NCI-H1694 (cell line): ENCODE data around the gene PROM1.

Experiments
- DNase-seq: peaks from one replicate; lab custom pipeline; 2025; lab: John Stamatoyannopoulos, UW

The PROM1 gene, protein sequence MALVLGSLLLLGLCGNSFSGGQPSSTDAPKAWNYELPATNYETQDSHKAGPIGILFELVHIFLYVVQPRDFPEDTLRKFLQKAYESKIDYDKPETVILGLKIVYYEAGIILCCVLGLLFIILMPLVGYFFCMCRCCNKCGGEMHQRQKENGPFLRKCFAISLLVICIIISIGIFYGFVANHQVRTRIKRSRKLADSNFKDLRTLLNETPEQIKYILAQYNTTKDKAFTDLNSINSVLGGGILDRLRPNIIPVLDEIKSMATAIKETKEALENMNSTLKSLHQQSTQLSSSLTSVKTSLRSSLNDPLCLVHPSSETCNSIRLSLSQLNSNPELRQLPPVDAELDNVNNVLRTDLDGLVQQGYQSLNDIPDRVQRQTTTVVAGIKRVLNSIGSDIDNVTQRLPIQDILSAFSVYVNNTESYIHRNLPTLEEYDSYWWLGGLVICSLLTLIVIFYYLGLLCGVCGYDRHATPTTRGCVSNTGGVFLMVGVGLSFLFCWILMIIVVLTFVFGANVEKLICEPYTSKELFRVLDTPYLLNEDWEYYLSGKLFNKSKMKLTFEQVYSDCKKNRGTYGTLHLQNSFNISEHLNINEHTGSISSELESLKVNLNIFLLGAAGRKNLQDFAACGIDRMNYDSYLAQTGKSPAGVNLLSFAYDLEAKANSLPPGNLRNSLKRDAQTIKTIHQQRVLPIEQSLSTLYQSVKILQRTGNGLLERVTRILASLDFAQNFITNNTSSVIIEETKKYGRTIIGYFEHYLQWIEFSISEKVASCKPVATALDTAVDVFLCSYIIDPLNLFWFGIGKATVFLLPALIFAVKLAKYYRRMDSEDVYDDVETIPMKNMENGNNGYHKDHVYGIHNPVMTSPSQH

DNA sequence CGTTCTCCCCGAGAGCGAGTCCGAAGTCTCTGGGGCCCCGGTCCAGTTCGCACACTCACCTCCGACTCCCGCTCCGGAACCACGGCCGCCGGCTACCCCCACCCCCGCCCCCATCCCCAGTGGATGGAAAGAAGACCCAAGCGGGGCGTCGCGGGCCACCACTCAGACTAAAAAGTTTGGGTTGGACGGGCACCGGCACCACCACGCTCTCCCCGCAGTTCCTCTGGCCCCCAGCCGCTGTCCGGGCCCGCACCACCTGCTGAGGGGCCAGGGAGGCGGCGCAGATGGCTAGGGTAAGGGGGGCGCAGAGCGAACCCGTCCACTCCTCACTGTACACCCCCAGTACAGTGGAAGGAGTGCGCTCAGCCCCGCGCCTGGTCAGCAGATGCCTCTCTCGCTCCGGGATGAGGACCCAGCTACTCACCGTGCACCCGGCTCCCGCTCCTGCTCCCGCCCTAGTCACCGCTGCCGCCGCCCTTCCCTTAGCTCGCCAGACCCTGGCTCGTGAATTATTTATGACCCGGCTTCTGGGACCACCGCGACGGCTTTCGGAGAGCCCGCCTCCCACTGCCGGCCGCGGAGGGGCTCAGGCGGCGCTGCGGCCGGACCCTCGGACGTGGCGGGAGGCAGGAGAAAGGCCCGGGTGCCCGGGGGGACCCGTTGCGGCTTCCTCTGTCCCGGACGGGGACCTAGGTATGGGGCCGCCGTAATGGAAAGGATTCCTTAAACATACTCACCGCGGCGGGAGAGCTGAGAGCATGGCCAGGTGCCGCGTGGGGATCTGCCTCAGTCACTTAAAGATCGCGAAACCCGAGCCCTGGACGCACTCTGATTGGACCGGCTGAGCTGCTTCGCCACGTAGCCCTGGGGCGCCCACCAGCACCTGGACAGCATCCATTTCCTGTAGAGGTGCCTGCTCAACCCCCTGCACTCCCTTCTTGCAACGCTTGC, at the start of gene PROM1:
PROM1 (minus strand) TSS at position 783 of the 951 bp plus-strand sequence. CDS start 8,117 bp downstream, outside the sequence.
- no peak for DNase-seq

DNA sequence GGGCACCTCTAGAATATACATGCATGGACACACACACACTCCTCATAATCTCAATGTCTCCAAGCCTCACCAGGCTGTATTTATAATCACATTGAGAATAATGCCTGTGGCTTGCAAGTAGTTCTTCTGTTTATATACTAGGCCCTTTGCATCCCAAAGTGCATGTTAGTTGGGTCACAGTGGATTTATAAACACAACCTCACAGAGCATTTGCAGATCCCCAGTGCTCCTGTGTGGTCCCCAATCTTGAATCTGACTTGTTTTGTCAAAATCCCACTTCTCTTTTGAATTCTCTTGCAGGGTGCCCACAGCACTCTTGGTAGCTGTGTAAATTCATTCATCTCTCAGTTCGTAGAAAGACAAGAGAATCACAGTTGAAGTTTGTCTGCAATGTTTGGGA, 49.6 kb upstream of the PROM1 start:
- no peak for DNase-seq

GRCh38 chr4:16131293-16131692, 47.5 kb upstream of the PROM1 start:
- no peak for DNase-seq

GRCh38 chr4:16129336-16129735, 45.5 kb upstream of the PROM1 start:
- no peak for DNase-seq

DNA sequence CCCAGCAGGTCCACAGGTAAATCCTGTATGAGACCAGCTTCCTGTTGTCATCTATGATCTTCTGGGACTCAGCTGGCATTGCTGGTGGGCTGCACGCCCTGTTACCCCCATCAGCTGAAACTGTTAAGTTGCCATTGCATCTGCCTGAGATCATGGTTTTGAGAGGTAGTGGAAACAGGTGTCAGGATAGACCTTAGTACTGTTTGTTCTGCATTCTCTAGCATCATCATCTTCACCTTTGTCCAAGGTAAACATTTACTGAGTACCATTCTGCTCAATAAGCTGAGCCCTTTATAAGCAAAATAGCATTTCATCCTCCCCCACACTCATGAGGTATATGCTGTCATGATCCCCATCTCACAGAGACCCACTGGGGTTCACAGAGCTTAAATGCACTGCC, 42.9 kb upstream of the PROM1 start:
- no peak for DNase-seq

GRCh38 chr4:16125571-16126445, 42.0 kb upstream of the PROM1 start:
- no peak for DNase-seq

DNA sequence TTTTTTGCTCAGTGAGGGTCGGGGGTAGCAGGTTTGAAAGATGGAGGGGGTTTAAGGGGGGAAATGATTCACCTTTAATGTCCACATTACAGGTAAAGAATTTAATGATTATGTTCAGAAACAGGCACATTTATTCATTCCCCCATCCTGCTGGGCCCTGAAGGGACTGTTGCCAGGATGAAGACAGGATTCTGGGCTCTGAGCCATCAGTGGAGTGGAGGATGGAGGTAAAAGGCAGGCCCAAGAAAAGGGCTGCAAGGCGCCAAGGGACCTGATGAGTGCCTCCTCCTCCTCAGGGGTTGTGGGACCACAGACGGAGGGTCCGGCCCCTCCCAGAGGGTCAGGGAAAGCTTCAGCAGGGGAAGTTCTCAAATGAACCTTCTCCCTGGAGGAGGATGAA, 40.4 kb upstream of the PROM1 start:
- DNase-seq, result no peak

DNA sequence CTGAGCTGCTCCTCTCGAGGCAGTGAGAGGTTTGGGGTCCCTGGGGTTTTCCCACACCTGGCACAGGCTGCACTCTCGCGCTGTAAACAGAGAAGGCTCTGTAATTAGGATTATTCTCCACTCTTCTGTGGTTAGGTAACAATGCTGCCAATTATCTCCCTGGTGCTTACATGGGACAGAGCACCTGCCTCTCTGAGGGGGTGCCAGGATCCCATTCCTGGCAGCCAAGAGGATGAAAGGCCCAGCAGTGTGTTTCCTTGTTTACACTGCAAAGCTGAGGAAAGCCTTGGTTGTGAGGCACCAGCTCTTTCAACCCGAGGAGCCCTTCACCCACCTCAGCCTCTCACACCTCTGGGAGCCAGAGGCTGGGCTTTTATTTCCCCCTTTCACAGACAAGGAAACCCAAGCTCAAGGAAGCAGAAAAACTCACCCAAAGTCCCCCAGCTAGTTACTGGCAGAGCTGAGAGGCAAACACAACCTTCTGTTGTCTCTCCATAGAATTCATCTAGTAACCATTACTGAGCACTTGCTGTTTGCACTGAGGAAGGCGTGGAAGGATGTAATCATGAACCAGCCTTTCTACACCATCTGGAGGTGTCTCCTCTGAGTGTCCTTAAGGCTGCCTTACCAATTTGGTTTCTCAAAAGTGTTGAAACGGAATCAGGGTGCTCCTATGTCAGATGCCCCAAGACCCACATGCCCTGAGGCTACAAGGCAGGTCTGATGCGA, 39.7 kb upstream of the PROM1 start:
- no peak for DNase-seq

- DNase-seq, result no peak
Observed at GRCh38 chr4:16122784-16123183, 39.0 kb upstream of the PROM1 start.

DNA sequence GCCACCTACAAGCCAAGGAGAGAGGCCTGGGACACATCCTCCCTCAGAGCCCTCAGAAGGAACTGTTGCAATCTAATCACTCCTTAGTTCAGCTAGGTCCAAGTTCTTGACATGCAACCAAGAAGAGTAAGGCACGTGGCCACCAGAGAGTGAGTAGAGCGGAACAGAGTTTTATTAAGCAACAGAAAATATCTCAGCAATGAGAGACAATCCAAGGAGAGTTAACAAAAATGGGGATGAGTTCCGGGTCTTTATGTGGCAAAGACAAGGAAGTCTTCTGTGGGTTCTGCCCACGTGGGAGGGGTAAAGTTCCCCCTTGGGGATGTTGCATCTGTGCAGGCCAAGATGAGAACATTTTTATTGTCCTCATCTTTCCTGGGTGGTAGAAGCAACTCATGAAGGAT, 38.5 kb upstream of the PROM1 start:
- DNase-seq, result no peak

DNA sequence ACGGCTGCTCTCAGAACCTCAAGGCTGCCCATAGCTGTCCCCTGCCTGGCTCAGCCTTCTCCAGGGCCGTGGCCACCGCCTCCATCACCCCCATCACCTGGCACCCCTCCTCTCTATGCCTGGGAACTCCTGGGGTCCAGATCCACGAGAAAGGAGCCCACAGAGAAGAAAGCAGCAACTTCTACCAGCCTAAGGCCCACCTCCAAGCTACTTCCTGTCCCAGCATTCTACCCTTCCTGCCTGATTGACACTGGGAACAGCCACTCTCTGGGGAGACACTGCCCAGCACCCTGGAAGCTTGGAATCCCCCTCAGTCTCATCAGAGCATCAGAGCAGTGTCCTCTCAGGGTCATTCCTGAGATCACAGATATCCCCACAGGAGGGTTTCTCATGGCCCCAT, 36.9 kb upstream of the PROM1 start:
- DNase-seq, result no peak

GRCh38 chr4:16119981-16120380, 36.2 kb upstream of the PROM1 start:
- no peak for DNase-seq

DNA sequence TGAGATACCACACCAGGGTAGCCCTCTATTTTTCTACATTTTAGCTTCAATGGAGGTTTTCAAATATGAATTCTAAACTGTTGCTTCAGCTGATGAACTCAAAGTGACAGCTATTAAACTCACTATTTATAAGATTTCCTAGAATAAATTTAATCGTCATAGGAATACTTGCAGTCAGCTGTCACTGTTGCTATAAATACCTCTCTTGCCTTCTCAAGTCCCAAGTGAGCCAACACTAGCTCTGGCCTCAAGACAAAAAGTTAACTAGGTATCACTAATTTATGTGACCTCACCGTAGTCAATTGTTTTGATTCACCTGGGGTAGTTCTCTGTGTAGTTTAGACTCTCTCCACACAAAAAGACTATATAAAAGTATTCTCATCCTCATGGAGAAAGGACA, 34.3 kb upstream of the PROM1 start:
- DNase-seq, result no peak

GRCh38 chr4:16117164-16117563, 33.3 kb upstream of the PROM1 start:
- no peak for DNase-seq

GRCh38 chr4:16116493-16116990, 32.7 kb upstream of the PROM1 start:
- no peak for DNase-seq

DNA sequence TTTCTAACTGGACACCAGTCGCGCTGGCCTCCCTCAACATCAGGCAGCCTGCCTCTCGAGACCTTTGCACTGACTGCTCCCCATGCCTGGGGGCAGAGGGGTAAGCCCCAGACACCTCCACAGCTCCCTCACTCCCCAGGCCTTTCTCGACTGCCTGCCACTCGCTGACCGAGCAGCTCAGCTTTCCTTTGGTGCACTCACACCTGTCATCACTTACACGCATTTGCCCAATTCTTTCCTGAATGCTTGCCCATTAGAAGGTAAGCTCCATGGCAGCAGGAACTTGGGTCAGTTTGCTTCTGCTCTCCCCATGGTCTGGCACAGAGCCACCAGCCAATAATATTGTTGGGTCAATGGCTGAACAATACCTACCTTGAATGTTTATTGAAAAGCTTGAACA, 32.2 kb upstream of the PROM1 start:
- DNase-seq, result no peak

GRCh38 chr4:16114546-16114945, 30.7 kb upstream of the PROM1 start:
- DNase-seq, result no peak

- DNase-seq, result no peak
Observed at GRCh38 chr4:16113741-16114140, 29.9 kb upstream of the PROM1 start.

- DNase-seq, result no peak
Observed at GRCh38 chr4:16111533-16111932, 27.7 kb upstream of the PROM1 start.

DNA sequence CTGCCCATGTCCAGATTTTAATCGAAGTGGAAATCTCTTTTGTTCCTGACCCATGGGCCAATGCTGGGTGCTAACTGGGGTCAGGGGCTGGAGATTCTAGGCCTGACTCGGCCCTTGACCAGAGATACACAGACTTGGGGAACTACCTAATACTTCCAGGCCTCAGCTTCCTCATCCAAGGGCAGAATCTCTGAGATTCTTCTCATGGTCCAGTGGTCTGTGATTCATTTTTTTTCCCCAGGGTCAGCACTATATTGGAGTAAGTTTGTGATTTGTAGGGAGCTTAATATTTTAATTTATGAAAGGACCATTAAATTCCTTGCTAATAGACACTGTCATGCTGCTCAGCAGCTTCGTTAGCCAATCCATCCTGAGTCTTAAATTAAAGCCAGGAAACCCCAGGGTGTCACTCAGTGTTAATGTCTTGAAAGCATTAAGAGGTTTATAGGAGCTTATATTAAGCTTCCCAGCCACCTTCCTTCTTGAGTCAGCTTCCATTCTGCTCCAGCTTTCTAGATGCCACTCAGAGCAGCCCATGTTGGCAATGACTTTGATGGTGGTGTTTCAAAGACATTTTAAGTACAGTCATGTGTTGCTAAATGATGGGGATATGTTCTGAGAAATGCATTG, 27.0 kb upstream of the PROM1 start:
- DNase-seq, result no peak
